Vagina (tissue), 2 donors: ENCODE measurements around the gene PLK2.

Experiments
- POLR2A ChIP-seq, 2 donors: fragments of 450-650 bp; IDR thresholded peaks; one replicate each; pipeline ENCODE4 v1.6.1; 2017; ENCODE audit warnings: antibody characterized with exemption in 2 of 2, mild to moderate bottlenecking in 2 of 2, moderate library complexity in 2 of 2
- TF ChIP-seq, protein P1 (sequence below), 3 experiments: fragments of 450-650 bp in 2 of 3; fragments of 200-600 bp in 1 of 3; sonication (generic) in 1 of 3; IDR thresholded peaks; one replicate each; pipeline ENCODE4 v1.5.1; 2017 to 2019; ENCODE audit warnings: antibody characterized with exemption in 3 of 3, mild to moderate bottlenecking in 2 of 3, moderate library complexity in 2 of 3

DNA sequence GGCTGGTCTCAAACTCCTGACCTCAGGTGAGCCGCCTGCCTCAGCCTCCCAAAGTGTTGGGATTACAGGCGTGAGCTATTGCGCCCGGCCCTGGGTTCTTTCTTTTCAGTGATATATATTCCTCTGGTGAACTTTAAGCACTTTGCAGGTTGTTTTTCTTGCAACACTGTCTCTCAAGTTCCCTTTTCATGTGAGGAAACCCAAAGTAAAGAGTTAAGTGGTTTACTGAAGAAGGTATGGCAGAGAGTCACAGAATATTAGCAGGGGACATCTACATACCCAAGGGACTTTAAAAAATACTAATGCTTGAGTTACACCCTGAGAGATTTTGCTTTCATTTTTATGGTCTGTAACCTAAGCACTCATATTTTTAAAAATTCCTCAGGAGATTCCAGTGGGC, 24.6 kb upstream of the PLK2 start:
- TF ChIP-seq, protein P1, sequence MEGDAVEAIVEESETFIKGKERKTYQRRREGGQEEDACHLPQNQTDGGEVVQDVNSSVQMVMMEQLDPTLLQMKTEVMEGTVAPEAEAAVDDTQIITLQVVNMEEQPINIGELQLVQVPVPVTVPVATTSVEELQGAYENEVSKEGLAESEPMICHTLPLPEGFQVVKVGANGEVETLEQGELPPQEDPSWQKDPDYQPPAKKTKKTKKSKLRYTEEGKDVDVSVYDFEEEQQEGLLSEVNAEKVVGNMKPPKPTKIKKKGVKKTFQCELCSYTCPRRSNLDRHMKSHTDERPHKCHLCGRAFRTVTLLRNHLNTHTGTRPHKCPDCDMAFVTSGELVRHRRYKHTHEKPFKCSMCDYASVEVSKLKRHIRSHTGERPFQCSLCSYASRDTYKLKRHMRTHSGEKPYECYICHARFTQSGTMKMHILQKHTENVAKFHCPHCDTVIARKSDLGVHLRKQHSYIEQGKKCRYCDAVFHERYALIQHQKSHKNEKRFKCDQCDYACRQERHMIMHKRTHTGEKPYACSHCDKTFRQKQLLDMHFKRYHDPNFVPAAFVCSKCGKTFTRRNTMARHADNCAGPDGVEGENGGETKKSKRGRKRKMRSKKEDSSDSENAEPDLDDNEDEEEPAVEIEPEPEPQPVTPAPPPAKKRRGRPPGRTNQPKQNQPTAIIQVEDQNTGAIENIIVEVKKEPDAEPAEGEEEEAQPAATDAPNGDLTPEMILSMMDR (IDR thresholded peaks at IDR 0.05), result no peak
- TF ChIP-seq POLR2A (IDR thresholded peaks at IDR 0.05), result no peak
